Tongue (tissue), 2 donors: ENCODE results near the gene GATC. TPM values are rescaled to one million over a fixed set of nuclear protein-coding genes. Genes with fewer than 3 reads are reported as not detected.
"Not testable (repeated sequence)": the region's sequence is repeated elsewhere in the genome, so short reads cannot be mapped to it uniquely, and the experiment has no call there.

Source experiments
- DNase-seq: peaks from one replicate; pipeline ENCODE4 v3.0.0-alpha.2; 2015
- total RNA-seq: library from RNA; depleted of rRNA; stranded (reverse); fragments of >200 nt; gene quantifications from one replicate; pipeline ENCODE4 v1.2.3, GENCODE V29; 2014

GATC gene
- total RNA-seq, 1 donor from 2014 or later, result 18.5 TPM

DNA sequence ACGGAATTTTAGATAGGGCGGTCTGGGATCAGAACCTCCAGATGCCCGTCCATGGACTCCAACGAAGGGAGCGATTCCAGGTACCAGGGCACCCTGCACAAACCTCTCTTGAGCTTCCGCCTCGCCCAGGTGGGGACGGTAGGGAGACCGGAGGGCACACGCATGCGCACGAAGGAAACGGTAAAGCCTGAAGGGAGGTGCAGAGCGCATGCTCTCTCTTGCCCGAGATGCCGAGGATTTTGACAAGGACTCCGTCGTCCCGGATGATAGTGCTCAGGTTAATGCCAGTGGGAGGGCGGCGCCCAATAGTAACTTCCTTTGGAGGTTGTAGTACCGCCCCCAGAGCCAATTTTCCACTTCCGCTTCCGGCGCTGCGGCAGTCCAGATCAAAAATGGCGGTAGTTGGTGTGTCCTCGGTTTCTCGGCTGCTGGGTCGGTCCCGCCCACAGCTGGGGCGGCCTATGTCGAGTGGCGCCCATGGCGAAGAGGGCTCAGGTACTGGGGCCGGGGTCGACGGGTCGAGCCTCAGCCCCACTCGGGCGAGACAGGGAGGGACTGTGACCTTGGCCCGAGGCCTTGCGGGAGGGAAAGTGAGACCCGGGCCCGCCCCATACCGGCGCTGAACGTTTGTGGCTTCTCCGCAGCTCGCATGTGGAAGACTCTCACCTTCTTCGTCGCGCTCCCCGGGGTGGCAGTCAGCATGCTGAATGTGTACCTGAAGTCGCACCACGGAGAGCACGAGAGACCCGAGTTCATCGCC lies 8.3 kb upstream of the GATC start, which contains the start of gene COX6A1:
Gene COX6A1, plus strand, starts transcription at position 379 of the 760 bp plus-strand sequence. Its CDS starts 14 bp downstream, at position 393.
- peak; percentile 99 for DNase-seq

DNA sequence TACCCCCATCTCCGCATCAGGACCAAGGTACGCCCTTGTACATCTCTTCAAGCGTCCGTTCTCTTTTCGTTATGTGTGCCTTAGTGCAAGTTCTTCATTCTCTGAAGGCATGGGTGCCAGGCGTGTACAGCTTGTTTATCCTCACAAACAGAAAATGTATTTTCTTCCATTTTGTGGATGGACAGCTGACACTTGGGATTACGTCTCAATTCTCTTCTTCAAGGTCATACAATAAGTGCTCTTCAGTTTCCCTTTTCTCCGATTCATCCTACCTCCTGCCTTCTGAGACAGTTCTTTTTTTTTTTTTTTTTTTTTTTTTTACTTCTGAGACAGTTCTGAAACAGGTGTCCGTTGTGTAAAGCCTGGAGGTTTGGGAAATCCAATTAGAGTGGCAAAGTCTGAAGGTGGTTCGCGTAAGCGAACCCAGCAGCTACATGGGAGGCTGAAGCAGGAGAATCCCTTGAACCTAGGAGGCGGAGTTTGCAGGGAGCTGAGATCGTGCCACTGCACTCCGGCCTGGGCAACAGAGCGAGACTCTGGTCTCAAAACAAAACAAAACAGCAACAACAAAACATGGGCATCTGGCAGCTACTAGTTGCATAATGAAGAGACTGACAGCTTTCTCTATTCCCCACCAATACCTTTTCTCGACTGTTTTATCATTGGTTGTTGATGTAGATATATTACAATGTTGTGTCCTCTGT lies 7.6 kb upstream of the GATC start:
- DNase-seq, result no peak

DNA sequence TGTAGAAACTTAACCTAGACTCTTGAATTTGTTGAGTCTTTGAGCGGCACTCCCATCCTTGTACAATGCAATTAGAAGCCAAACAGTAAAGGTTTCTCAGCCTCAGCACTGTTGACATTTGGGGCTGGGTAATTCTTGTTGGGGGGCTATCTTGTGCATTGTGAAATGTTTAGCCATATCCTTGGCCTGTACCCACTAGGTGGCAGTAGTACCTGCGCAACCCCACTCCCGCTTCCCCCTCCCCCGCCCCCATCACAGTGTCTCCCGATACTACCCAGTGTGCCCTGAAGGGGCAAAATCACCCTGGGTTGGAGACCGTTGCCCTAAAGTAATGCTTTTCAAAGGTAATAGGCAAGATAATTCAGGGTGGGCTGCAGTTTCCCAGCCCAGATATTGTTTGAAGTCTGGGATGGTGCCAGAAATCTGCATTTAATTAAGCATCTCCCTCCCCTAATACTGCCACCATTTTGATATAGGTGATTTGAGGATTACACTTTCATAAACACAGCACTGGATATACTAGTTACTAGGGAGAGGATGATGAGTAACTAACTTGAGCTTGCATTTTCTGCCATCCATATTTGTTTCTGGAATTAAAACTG lies 6.5 kb upstream of the GATC start:
- DNase-seq, result peak; percentile 71

DNA sequence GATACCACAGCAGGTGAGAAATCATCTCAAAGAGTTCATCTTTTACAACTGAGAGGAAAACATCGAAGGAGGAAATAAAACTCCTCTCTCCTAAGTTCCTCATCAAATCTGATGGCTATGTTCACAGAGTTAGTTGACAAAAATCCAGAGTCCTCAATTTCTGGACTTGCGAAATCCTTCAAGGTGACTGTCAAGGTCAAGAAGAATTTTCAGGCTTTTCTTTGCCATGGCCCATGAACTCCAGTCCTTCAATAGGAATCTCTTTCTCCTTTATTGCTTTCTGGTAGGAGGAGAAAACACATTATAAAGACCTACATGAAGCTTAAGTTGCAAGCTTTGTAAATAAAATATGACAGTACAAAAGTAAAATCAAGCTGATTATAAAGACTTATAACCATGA lies 1.6 kb upstream of the GATC start:
- DNase-seq, result no peak

DNA sequence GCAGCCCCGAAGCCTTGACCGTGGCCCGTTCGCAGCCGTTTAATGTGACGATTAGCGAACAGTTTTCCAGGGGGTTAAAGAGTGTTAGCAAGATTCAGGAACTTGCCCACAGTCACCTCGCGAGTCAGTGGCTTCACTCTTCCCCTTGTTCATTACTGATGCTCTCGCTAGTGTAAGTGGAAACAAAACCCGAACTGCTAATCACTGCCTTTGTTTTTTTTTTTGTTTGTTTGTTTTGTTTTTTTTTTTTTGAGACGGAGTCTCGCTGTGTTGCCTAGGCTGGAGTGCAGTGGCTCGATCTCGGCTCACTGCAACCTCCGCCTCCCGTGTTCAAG lies 567 bp downstream of the GATC start:
- not testable (repeated sequence) for DNase-seq

DNA sequence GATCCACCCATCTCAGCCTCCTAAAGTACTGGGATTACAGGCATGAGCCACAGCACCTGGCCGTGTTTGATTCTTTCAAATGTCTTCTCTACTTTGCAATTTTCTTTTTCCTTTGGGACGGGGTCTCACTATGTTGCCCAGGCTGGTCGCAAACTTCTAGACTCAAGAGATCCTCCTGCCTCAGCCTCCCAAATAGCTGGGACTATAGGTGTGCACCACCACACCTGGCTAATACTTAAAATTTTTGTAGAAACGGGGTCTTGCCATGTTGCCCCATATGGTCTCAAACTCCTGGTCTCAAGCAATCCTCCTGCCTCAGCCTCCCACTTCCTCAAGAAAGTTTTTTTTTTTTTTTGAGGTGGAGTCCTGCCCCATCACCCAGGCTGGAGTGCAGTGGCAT lies 1.7 kb downstream of the GATC start:
- no peak for DNase-seq

DNA sequence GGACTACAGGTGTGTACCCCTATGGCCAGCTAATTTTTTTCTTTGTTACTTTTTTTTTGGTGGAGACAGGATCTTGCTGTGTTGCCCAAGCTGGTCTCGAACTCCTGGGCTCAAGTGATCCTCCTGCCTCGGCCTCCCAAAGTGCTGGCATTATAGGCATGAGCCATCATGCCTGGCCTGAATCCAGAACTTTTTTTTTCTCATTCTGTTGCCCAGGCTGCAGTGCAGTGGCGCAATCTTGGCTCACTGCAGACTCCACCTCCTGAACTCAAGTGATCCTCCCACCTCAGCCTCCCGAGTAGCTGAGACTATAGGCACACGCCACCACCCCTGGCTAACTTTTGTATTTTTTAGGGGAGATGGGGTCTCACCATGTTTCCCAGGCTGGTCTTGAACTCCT lies 6.3 kb downstream of the GATC start:
- DNase-seq, result not testable (repeated sequence)

DNA sequence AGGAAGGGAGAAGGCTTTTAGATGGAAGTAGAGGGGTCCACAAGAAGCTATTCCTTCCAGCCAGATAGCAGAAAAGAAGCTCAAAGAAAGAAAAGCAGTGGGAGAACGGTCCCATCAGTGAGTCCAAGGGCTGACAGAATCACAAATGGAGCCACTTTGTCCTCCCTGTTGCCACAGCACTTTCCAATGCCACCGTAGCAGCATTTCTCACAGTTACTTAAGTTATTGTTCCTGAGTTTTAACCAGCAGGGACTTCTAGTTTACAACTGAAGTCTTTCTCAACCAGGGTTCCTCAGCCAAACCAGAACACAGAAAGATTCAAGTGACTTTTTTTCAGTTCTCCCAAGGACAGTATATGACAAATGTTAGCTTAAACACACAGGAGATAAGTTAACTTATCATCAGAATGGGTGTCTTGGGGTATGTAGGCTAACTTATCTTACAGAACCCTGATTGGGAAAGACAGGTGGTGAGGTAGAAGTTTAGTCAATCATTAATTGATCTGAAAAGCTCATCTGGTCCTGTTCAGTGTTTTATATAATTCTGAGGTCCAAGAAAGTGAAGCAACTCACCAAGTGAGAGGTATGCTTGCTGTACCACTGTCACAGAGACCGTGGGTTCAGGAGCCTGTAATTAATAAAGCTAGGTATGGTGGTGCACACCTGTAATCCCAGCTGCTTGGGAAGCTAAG lies 7.0 kb downstream of the GATC start:
- no peak for DNase-seq

DNA sequence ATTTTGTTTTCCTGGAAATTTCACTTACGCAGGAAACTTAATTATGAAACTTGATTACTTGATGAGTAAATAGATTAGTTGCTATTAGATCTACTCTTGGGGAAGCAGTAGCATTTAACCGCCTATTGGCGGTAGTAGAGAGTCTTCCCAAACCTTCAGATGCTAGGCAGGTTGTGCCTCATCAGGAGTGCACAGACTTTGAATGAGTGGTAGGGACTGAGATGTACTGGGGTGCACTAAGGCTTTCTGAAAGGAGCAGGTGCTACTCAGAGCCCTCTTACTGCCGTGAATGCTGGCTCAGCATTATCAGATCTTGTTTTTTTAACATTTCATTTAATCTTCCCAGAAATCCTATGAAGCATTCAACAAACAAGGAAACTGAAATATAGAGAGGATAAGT lies 7.7 kb downstream of the GATC start:
- no peak for DNase-seq

DNA sequence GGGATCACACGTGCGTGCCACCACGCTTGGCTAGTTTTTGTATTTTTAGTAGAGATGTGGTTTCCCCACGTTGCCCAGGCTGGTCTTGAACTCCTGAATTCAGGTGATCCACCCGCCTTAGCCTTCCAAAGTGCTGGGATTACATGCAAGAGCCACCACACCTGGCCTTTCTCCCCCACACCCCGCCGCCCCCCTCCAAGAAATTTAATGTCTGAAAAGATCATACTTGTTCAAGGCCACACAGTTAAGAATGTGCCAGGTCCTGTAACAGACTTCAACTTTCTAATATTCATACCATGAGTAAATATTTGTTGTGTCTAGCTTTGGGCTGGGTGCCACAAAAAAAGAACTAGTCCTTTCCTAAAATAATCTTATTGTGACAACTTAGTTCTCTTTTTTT lies 9.1 kb downstream of the GATC start:
- no peak for DNase-seq

DNA sequence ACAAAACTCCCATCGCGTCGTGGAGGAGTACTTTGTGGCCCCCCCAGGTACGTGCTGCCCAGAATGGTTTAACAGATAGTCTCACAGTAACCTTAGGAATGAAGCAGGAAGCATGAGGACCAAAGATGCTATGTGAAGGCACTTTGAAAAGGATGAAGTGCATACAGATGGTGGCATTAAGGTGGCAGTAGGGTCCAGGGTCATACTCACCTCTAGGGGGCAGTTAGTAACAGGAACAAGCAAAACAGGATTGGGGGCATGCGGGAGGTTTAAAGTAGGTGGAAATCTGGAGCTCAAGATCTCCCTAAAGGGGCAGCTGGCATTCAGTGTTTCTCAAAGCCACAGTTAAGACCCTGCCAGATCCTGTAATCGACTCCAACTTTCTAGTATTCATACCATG lies 10.9 kb downstream of the GATC start:
- DNase-seq, result no peak

DNA sequence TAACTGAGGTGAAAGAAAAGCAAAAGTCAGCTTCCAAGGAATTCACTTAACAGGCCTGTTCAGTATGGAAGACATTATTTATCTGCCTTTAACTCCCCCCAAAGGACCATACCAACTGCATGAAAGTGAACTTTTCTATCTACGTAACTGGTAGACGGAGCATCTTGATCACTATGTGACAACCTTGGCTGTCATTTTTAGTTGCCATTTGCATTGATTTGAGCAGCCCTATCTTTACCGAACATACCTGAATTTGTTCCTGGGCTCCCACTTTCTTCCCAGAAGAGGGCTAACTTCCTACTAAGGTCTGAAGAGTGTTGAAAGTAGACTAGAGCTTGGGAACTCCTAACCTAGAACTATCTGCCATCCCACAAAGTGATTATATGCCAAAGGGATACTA lies 13.9 kb downstream of the GATC start:
- DNase-seq, result no peak

DNA sequence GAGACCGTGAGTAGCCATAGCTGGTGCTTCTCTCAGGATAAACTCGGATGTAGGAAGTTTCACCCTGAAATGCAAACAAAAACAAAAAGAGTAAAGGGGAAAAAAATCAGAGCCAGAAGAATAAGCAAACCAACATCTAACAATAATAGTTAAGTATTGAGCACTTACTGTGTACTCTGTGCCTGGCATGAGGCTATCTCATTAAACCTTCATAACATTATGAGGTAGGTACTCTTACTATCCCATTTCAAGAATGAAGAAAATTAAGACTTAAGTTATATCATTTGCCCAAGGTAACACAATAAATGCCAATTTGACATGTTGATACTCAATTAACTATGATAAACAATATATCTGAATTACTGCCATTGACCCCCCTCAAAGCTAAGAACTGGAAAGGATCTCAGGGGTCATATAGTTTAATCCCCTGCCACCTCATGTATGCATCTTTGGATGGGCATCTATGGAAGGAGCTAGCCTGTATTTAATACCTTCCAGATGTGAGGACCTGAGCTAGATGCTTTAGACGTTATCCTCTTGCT lies 15.9 kb downstream of the GATC start:
- no peak for DNase-seq

DNA sequence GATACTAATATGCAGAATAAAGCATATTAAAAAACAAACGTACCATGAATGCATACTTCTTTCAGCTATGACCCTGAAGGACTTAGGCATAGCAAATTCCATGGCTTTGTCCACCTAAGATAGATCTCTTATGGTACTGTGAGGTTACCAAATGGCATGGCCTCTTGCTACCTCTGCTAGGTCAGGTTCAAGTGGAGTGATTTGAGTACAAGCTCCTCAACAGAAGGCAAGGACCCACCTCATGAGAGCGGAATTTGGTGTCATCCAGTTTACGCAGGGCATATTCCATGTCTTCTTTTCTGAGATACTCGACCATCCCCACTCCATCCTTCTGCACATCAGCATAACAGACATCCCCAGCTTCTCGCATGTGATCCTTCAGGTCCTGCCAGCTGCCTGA lies 17.5 kb downstream of the GATC start:
- no peak for DNase-seq

DNA sequence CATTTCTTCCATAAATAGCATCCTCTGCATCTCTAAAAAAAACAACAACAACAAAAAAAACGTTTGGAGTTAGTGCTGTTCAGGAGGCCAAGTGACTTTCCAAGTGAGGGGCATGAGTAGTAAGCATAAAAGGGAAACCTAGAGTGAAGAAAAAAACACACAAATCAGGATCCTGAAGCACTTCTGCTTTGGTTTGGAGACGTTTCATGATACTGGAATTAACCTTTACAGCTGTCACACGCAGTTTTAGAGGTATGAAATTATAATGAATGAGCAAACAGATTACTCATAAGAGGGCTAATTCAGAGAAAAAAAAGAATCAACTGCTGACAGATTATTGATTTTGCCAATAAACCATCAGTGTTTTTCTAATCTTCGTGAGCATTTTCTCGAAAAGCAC lies 19.5 kb downstream of the GATC start:
- no peak for DNase-seq

DNA sequence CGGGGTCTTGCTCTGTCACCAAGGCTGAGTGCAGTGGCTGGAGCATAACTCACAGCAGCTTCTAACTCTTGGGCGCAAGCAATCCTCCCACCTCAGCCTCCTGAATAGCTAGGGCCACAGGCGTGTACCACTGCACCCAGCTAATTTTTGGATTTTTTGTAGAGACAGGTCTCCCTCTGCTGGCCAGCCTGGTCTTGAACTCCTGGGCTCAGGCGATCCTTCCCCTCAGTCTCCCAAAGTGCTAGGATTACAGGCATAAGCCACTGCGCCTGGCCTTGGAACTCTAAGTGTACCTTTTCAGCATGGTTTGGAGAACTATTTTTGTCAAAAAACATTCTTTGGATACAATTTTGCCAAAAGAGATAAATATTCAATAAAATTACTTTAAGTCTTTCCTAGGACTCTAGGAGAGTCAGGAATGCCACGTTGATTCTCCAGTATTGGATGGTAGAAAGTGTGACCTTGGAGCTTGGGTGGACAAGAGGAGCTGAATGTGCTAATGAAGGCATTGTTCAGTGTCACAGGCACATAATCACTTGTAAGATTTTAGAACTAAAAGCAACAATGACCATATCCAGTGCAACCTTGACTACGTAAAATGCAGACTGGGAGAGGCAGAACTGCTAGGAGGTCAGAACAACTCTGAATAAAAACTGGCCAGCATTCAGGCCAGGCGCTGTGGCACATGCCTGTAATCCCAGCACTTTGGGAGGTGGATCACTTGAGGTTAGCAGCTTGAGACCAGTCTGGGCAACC lies 20.5 kb downstream of the GATC start:
- DNase-seq, result peak; percentile 53

DNA sequence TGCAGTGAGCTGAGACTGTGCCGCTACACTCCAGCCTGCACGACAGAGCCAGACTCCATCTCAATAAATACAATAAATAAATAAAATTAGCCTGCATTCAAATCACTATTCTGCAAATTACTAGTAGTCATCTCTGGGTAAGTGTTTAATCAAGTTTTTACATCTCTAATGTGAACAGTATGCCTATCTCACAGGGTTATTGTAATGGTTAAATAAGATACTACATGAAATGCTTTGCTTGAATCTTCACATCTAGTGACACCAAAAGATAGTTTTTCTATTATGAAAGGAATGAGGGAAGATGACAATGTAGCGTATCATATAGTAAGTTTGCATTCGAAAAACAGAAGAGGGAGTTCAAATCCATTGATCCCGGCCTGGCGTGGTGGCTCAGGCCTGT lies 21.2 kb downstream of the GATC start:
- no peak for DNase-seq

DNA sequence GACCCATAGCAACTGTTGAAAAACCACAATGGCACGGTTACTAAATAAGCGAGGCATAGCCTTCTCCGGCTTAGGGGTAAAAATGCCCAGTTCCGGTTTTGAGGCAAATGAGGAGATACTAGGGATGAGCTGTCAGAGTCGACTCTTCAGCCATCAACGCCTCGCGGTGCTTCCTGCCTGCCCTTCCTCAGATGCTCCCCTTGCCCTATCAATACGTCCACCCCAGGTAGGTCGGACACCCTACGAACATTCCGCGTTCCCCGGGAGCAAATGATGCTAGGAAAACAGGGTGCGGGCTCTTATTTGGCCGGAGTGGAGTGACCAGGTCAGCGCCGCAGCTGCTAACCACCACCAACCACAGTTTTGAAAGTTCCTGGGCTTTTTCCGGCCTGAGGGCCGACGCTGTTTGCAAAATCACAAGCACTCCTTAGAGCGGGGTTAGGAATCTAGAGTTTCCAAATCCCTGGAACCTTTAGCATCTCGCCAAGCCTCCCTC lies 22.1 kb downstream of the GATC start:
- DNase-seq, result peak; percentile 45

DNA sequence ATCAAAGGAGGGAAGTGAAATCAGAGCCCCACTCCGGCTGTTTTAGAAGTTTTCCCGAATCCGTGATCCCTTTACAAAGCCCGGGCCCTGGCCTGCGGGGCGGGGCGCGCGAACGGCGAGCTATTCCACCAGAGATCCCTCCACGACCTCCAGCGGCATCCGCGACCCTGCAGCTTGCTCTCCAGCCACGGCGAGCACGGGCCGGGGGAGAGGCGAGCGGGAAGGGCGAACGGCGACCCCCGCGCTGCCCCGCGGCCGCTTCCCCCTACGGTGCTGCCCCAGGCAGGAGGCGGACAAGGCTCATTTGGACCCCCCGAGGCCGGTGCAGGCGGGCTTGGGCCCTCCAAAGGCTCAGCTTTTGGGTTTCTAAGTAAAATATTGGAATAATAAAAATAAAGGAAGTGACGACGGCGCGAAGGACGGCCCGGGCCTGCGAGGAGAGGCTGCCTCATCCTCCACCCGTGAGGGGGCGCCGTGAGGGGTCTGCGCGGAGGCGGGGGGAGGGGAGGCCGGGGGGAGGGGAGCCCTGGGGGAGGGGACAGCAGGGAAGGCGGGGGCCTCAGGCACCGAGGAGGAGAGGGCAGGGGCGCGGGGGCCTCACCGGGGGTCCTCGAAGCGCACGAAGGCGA lies 22.7 kb downstream of the GATC start:
- peak; percentile 74 for DNase-seq

DNA sequence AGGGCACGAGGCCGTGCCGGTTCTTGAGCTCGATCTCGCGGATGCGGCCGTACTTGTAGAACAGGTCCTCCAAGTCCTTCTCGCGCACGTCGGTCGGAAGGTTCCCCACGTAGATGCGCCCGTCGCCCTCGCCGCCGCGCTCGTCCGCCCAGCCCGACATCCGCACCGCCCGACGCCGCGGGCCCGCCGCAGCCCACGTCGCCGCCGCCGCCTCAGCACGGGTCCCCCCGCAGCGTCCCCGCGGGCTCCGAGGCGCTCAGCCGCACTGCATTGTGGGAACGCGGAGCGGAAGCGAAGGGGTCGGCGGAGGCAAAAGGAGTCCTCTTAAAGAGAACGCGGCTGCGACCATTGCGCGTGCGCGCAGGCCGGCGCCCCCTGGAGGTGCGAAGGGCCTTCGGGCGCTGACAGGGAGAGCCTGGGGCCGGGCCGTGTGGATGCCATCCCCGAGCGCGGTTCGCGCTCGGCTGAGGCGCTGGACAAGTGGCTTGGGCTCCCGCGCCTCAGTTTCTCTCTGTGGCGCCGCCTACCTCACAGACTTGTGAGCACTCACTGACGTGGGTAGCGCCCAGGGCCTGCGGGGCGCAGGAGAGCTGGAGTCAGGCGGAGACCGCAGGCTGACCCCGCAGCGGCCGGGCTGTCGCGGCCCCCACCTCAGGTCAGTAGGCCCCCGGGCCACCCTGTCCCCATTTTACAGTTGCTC lies 23.4 kb downstream of the GATC start, which contains the start of gene SRSF9:
Gene SRSF9, minus strand, starts transcription at position 299 of the 700 bp plus-strand sequence. Its CDS starts 139 bp downstream, at position 160.
- peak; percentile 99 for DNase-seq
